GM12872 (cell line): ENCODE results near the gene RBM4B.

Source experiments
- CTCF ChIP-seq: IDR thresholded peaks from 3 replicates; pipeline ENCODE4 v1.5.1; 2011; ENCODE audit warnings: low read depth, mild to moderate bottlenecking, low read length, moderate library complexity; ENCODE audit not compliant: insufficient read depth

RBM4B gene

GRCh38 chr11:66646828-66647227, 30.9 kb downstream of the RBM4B start:
- TF ChIP-seq CTCF = no peak

GRCh38 chr11:66643745-66644437, 33.8 kb downstream of the RBM4B start:
- TF ChIP-seq CTCF = no peak

- TF ChIP-seq CTCF = no peak
Measured at GRCh38 chr11:66641834-66642233, 35.9 kb downstream of the RBM4B start.

GRCh38 chr11:66639066-66639813, 38.4 kb downstream of the RBM4B start:
- 0 out of 3 replicates have a peak, but pooled peaks have one; percentile 11 for TF ChIP-seq CTCF

GRCh38 chr11:66638177-66639065, 39.3 kb downstream of the RBM4B start, which contains the start of gene RBM4:
TSS of gene RBM4 (plus strand) at chr11:66638703. CDS start at chr11:66639712, 1,009 bp downstream.
- peak; percentile 27; the same call in 2 of the 3 replicates for TF ChIP-seq CTCF

GRCh38 chr11:66637557-66638176, 40.0 kb downstream of the RBM4B start:
- TF ChIP-seq CTCF = no peak

GRCh38 chr11:66636411-66636810, 41.3 kb downstream of the RBM4B start:
- no peak for TF ChIP-seq CTCF
